ENCODE data around the gene TYRO3. TPM values are rescaled to one million over a fixed set of nuclear protein-coding genes. Genes with fewer than 3 reads are reported as not detected.

Gene TYRO3
- total RNA-seq, 1 donor from 2014 or later, result 28.5 TPM

DNA sequence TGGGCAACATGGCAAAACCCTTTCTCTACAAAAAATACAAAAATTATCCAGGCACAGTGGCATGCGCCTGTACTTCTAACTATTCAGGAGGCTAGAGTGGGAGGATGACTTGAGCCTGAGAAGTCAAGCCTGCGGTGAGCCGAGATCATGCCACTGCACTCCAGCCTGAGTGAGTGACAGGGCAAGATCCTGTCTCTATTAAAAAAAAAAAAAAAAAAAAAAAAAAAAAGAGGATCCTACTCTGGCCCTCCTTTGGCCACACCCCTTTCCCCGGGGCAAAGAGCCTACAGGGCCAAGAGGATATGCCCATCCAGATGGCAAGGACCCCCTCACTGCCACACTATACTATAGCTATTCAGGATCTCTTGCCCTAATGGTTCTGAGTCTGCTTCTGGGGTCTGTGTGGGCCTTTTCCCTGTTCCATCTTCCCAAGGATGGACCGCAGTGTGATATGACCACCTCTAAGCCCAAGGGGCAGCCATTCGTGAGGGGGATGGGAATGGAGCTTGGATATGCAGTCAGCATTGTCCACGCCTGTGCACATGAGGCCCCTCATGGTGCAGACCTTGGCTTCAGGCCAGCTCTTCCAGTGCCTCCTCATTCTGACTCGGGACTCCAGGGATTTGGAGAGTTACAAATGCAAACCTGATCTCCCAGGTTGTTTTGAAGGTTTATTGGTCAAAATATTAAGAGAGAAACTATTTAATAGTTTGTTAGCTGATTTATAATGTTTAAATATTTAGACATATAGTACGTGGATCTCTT, 7.3 kb downstream of the TYRO3 start:
- no peak overlapping the region for H3K4me3 ChIP-seq (ENCODE audit: insufficient read depth, low read depth, low read length)
- FAIRE-seq (no peak), DNase-seq (ENCODE audit: low read depth) (no peak)
- H3K9me3 ChIP-seq (ENCODE audit: insufficient read depth, low read depth, low read length), result no peaks in the 10 kb centered on the region
- no peaks in the 10 kb centered on the region for H3K27me3 Mint-ChIP-seq (ENCODE audit: low read depth, unreplicated experiment)
- H3K9me3 Mint-ChIP-seq (ENCODE audit: unreplicated experiment), result no peaks in the 10 kb centered on the region
- H2AFZ ChIP-seq (ENCODE audit: low read depth, low read length), result no peak overlapping the region
- peaks cover 61% of the 10 kb centered on the region for H3K4me1 Mint-ChIP-seq (ENCODE audit: low read depth, unreplicated experiment)
- no peaks in the 10 kb centered on the region for H3K27me3 ChIP-seq (ENCODE audit: insufficient read depth, low read length)
- no peak for TF ChIP-seq EZH2 (IDR thresholded peaks at IDR 0.05; ENCODE audit: insufficient read depth, low read length)
- TF ChIP-seq, protein P1, sequence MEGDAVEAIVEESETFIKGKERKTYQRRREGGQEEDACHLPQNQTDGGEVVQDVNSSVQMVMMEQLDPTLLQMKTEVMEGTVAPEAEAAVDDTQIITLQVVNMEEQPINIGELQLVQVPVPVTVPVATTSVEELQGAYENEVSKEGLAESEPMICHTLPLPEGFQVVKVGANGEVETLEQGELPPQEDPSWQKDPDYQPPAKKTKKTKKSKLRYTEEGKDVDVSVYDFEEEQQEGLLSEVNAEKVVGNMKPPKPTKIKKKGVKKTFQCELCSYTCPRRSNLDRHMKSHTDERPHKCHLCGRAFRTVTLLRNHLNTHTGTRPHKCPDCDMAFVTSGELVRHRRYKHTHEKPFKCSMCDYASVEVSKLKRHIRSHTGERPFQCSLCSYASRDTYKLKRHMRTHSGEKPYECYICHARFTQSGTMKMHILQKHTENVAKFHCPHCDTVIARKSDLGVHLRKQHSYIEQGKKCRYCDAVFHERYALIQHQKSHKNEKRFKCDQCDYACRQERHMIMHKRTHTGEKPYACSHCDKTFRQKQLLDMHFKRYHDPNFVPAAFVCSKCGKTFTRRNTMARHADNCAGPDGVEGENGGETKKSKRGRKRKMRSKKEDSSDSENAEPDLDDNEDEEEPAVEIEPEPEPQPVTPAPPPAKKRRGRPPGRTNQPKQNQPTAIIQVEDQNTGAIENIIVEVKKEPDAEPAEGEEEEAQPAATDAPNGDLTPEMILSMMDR (IDR thresholded peaks at IDR 0.05; ENCODE audit: insufficient read depth, low read depth, low read length), result no peak
- no peaks in the 10 kb centered on the region for H4K20me1 ChIP-seq (ENCODE audit: insufficient read depth, low read length)
- peak overlapping the region; percentile 57 for H3K4me3 Mint-ChIP-seq (ENCODE audit: unreplicated experiment)
- peaks cover 25% of the 10 kb centered on the region for H3K4me1 ChIP-seq (ENCODE audit: insufficient read depth, low read length)
- H3K4me2 ChIP-seq (ENCODE audit: low read length), result no peak overlapping the region
- H3K36me3 ChIP-seq (ENCODE audit: insufficient read depth, low read length), result no peaks in the 10 kb centered on the region
- H3K36me3 Mint-ChIP-seq (ENCODE audit: low read depth, unreplicated experiment), result peaks cover 16% of the 10 kb centered on the region
- H3K27ac ChIP-seq (ENCODE audit: low read depth, low read length), result no peak overlapping the region
- H3K9ac ChIP-seq (ENCODE audit: low read length), result no peak overlapping the region
- H3K27ac Mint-ChIP-seq (ENCODE audit: unreplicated experiment), result no peak overlapping the region
- H3K79me2 ChIP-seq (ENCODE audit: insufficient read depth, low read length), result no peaks in the 10 kb centered on the region

DNA sequence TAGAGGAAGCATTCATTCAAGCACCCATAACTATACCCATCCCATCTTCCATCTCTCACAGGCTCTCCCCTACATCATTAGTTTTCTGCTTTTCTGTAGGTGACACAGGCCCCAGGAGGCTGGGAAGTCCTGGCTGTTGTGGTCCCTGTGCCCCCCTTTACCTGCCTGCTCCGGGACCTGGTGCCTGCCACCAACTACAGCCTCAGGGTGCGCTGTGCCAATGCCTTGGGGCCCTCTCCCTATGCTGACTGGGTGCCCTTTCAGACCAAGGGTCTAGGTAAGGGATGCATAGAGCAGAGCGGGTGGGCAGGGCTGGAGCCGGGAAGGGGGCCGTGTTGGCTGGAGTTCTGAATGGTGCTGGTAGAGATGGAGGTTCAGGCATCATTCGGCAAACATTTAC, 8.2 kb downstream of the TYRO3 start:
- Histone ChIP-seq H3K27ac (ENCODE audit: low read depth, low read length) (no peak overlapping the region), H3K4me3 (ENCODE audit: insufficient read depth, low read depth, low read length) (no peak overlapping the region), H3K9me3 (ENCODE audit: insufficient read depth, low read depth, low read length) (no peaks in the 10 kb centered on the region), H2AFZ (ENCODE audit: low read depth, low read length) (no peak overlapping the region), H3K27me3 (ENCODE audit: insufficient read depth, low read length) (no peaks in the 10 kb centered on the region), H3K36me3 (ENCODE audit: insufficient read depth, low read length) (no peaks in the 10 kb centered on the region), H4K20me1 (ENCODE audit: insufficient read depth, low read length) (no peaks in the 10 kb centered on the region), H3K4me2 (ENCODE audit: low read length) (no peak overlapping the region), H3K4me1 (ENCODE audit: insufficient read depth, low read length) (peaks cover 17% of the 10 kb centered on the region), H3K9ac (ENCODE audit: low read length) (no peak overlapping the region), H3K79me2 (ENCODE audit: insufficient read depth, low read length) (no peaks in the 10 kb centered on the region)
- Mint-ChIP-seq H3K27ac (ENCODE audit: unreplicated experiment) (no peak overlapping the region), H3K36me3 (ENCODE audit: low read depth, unreplicated experiment) (peaks cover 18% of the 10 kb centered on the region), H3K27me3 (ENCODE audit: low read depth, unreplicated experiment) (no peaks in the 10 kb centered on the region), H3K9me3 (ENCODE audit: unreplicated experiment) (no peaks in the 10 kb centered on the region), H3K4me3 (ENCODE audit: unreplicated experiment) (peak overlapping the region; percentile 14), H3K4me1 (ENCODE audit: low read depth, unreplicated experiment) (peaks cover 52% of the 10 kb centered on the region)
- FAIRE-seq, result no peak
- DNase-seq (ENCODE audit: low read depth), result no peak
- no peak for TF ChIP-seq EZH2 (IDR thresholded peaks at IDR 0.05; ENCODE audit: insufficient read depth, low read length)
- TF ChIP-seq, protein P1 (IDR thresholded peaks at IDR 0.05; ENCODE audit: insufficient read depth, low read depth, low read length), result no peak

DNA sequence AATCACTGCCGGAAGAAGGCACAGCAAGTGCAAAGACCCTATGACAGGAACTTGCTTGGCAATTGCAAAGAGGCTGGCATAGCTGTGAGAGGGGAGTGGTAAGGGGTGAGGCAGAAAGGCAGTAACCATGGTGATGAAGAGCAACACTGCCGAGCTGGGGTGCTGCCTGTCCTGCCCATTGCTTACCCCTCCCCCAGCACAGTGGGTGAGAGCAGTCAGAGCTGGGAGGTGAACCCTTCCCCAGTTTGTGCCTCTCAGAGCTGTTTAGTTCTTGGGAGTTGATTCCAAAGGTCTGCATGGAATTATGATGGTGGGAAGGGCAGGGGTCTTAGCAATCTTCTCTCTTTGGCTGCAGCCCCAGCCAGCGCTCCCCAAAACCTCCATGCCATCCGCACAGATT, 8.8 kb downstream of the TYRO3 start:
- Histone ChIP-seq H3K79me2 (ENCODE audit: insufficient read depth, low read length) (no peaks in the 10 kb centered on the region), H3K27me3 (ENCODE audit: insufficient read depth, low read length) (no peaks in the 10 kb centered on the region), H3K4me1 (ENCODE audit: insufficient read depth, low read length) (peaks cover 11% of the 10 kb centered on the region), H3K4me3 (ENCODE audit: insufficient read depth, low read depth, low read length) (no peak overlapping the region), H3K9ac (ENCODE audit: low read length) (no peak overlapping the region), H3K27ac (ENCODE audit: low read depth, low read length) (no peak overlapping the region), H3K4me2 (ENCODE audit: low read length) (no peak overlapping the region), H3K36me3 (ENCODE audit: insufficient read depth, low read length) (no peaks in the 10 kb centered on the region), H2AFZ (ENCODE audit: low read depth, low read length) (no peak overlapping the region), H3K9me3 (ENCODE audit: insufficient read depth, low read depth, low read length) (no peaks in the 10 kb centered on the region), H4K20me1 (ENCODE audit: insufficient read depth, low read length) (no peaks in the 10 kb centered on the region)
- H3K9me3 Mint-ChIP-seq (ENCODE audit: unreplicated experiment), result no peaks in the 10 kb centered on the region
- H3K27ac Mint-ChIP-seq (ENCODE audit: unreplicated experiment), result peak overlapping the region; percentile 47
- H3K4me3 Mint-ChIP-seq (ENCODE audit: unreplicated experiment), result no peak overlapping the region
- H3K36me3 Mint-ChIP-seq (ENCODE audit: low read depth, unreplicated experiment), result peaks cover 18% of the 10 kb centered on the region
- TF ChIP-seq, protein P1 (IDR thresholded peaks at IDR 0.05; ENCODE audit: insufficient read depth, low read depth, low read length), result no peak
- no peak for TF ChIP-seq EZH2 (IDR thresholded peaks at IDR 0.05; ENCODE audit: insufficient read depth, low read length)
- peaks cover 46% of the 10 kb centered on the region for H3K4me1 Mint-ChIP-seq (ENCODE audit: low read depth, unreplicated experiment)
- no peaks in the 10 kb centered on the region for H3K27me3 Mint-ChIP-seq (ENCODE audit: low read depth, unreplicated experiment)
- FAIRE-seq (no peak), DNase-seq (ENCODE audit: low read depth) (no peak)
